KBM-7 (cell line): ENCODE results near the gene PKDREJ.

Experiments used
- DNase-seq: peaks from one replicate; pipeline ENCODE4 v3.0.0-alpha.2; 2015
- in situ Hi-C: fragments of 300-500 bp; cut with MboI; formaldehyde crosslinking; loops from 2 replicates; pipeline ENCODE4 v1.14.3; 2020; ENCODE audit warnings: low sequenced_read_pairs, low pct_unique_long_range_greater_than_20kb, mixed read lengths

The PKDREJ gene

GRCh38 chr22:46214149-46214548, 49.0 kb downstream of the PKDREJ start:
- in situ Hi-C loops, result no loop called here
- DNase-seq, result no peak

- in situ Hi-C loops, result no loop called here
These were observed 50.1 kb downstream of the PKDREJ start for GRCh38 chr22:46213052-46213451.

DNA sequence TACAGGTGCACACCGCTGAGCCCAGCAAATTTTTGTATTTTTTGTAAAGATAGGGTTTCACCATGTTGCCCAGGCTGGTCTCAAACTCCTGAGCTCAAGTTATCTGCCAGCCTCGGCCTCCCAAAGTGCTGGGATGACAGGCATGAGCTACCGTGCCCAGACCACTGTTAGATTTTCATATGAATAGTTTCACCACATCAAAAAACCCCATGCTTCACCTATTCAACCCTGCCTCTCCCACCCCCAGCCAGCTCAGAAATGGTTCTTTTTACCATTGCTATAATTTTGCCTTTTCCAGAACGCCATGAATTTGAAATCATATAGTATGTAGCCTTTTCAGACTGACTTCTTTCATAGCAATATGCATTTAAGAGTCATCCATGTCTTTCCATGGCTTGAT, 50.9 kb downstream of the PKDREJ start:
- DNase-seq, result no peak
- in situ Hi-C loops, result no loop called here

More at GRCh38 chr22:46213052-46213451, 50.1 kb downstream of the PKDREJ start:
- DNase-seq, result no peak

DNA sequence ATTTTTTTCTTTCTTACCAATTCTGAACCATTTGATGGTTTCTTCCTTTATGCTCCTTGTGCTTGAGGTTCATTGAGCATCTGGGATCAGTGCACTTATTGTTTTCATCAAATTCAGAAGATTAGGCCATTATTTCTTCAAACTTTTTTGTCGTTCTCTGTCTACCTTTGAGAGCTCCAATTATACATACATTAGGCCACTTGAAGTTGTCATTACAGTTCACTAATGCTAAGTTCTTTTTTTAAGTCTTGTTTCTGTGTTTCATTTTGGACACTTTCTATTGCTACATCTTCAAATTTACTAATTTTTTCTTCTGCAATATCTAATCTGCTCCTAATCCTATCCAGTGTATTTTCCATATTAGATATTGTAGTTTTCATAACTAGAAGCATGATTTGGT, 53.9 kb downstream of the PKDREJ start:
- in situ Hi-C loops, result no loop called here
- DNase-seq, result no peak
